Neural cell (in vitro differentiated cells): ENCODE results near the gene SPATA22. TPM values are rescaled to one million over a fixed set of nuclear protein-coding genes. Genes with fewer than 3 reads are reported as not detected.

ENCODE experiments used
- polyA plus RNA-seq: library from polyadenylated mRNA; depleted of rRNA; stranded (reverse); fragments of >200 nt; gene quantifications from 2 replicates; pipeline ENCODE4 v1.2.3, GENCODE V29; 2014

SPATA22 gene
- polyA plus RNA-seq, 1 donor from 2014 or later: not detected

Other genes with a start within 250 kb of the SPATA22 start
- not detected in 2 replicates for gene OR3A1, start 173.5 kb downstream of the SPATA22 start, polyA plus RNA-seq
- not detected in 2 replicates for gene OR3A2, start 85.5 kb downstream of the SPATA22 start, polyA plus RNA-seq
- not detected in 2 replicates for gene OR1E1, start 73.4 kb downstream of the SPATA22 start, polyA plus RNA-seq
- gene OR3A3, start 60.4 kb downstream of the SPATA22 start, polyA plus RNA-seq: not detected in 2 replicates
- not detected in 2 replicates for gene OR1E2, start 38.0 kb downstream of the SPATA22 start, polyA plus RNA-seq
- gene ASPA, start 4.2 kb upstream of the SPATA22 start, polyA plus RNA-seq: 0.24 TPM in 1 of 2 replicates, not detected in the other
- gene TRPV3, start 86.0 kb upstream of the SPATA22 start, polyA plus RNA-seq: 0.19 TPM in 1 of 2 replicates, not detected in the other
- 11.8 and 13.0 TPM in 2 replicates for gene TRPV1, start 137.6 kb upstream of the SPATA22 start, polyA plus RNA-seq
- gene SHPK, start 164.4 kb upstream of the SPATA22 start, polyA plus RNA-seq: 14.3 and 15.6 TPM in 2 replicates
- gene CTNS, start 164.9 kb upstream of the SPATA22 start, polyA plus RNA-seq: 8.8 and 14.2 TPM in 2 replicates
- gene TAX1BP3, start 196.8 kb upstream of the SPATA22 start, polyA plus RNA-seq: 79.2 and 82.8 TPM in 2 replicates
- gene EMC6, start 197.0 kb upstream of the SPATA22 start, polyA plus RNA-seq: 61.7 and 87.8 TPM in 2 replicates
- 7.0 and 9.0 TPM in 2 replicates for gene P2RX5, start 224.3 kb upstream of the SPATA22 start, polyA plus RNA-seq